HG03457 (cell line): Measurements from ENCODE around the gene TMEM147.

Experiments
- ATAC-seq: cut with Tn5 transposase; IDR thresholded peaks from one replicate; pipeline ENCODE4 v1.9.1; 2021; ENCODE audit warnings: moderate number of reproducible peaks; ENCODE audit not compliant: unreplicated experiment

The TMEM147 gene

GRCh38 chr19:35544110-35544802 lies 1.2 kb upstream of the TMEM147 start:
- no peak for ATAC-seq

- ATAC-seq = no peak
Observed at GRCh38 chr19:35545855-35546381, 492 bp downstream of the TMEM147 start.

- no peak for ATAC-seq
Observed at GRCh38 chr19:35546532-35546931, 1.1 kb downstream of the TMEM147 start.

- ATAC-seq = no peak
Observed at GRCh38 chr19:35549174-35549788, 3.9 kb downstream of the TMEM147 start.

- ATAC-seq = no peak
Observed at GRCh38 chr19:35549879-35550523, 4.6 kb downstream of the TMEM147 start.

GRCh38 chr19:35551091-35551810 lies 5.8 kb downstream of the TMEM147 start:
- no peak for ATAC-seq

GRCh38 chr19:35552534-35553384 lies 7.3 kb downstream of the TMEM147 start:
- ATAC-seq = no peak

- ATAC-seq = no peak
Observed at GRCh38 chr19:35553385-35554000, 8.1 kb downstream of the TMEM147 start.

- no peak for ATAC-seq
Observed at GRCh38 chr19:35554076-35554475, 8.7 kb downstream of the TMEM147 start.

- ATAC-seq = no peak
Observed at GRCh38 chr19:35555301-35556005, 10.0 kb downstream of the TMEM147 start.

GRCh38 chr19:35556025-35556590 lies 10.7 kb downstream of the TMEM147 start:
- ATAC-seq = no peak

GRCh38 chr19:35556846-35557538 lies 11.6 kb downstream of the TMEM147 start:
- no peak for ATAC-seq

GRCh38 chr19:35557539-35558399 lies 12.3 kb downstream of the TMEM147 start:
- ATAC-seq = no peak

- no peak for ATAC-seq
Observed at GRCh38 chr19:35558400-35559280, 13.2 kb downstream of the TMEM147 start.

- no peak for ATAC-seq
Observed at GRCh38 chr19:35559281-35559659, 13.8 kb downstream of the TMEM147 start.

- ATAC-seq = no peak
Observed at GRCh38 chr19:35559781-35560180, 14.4 kb downstream of the TMEM147 start.

GRCh38 chr19:35560271-35560670 lies 14.8 kb downstream of the TMEM147 start:
- ATAC-seq = no peak
